Measurements from ENCODE around the gene C10orf67.

C10orf67 gene

DNA sequence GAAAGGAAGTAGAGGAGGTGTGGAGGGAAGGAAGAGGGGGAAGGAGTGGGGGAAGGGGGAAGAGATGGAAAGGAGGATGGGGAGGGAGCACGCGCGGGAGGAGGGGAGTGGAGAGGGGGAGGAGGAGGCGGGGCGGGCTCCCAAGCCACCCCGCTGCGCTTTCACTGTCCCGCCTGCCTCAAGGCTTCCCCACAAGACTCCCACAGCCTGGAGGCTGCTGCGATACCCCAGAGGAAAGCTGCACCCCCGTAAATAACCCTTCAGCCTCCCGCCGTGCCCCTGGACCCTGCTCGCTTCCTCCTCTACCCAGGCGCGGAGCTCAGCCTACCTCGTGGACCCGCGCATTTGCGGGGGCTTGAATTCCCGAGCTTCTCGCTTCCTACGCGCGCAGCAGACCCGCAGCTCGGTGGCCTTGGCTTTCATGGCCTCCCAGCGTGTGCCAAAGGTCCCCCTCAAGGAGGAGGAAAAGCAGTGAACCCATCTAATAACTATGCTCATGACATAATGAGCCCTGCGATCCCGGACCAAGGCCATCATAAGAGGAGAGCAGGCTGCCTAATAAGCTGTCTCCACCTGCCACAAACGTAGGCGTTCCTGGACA, at the start of gene C10orf67:
Gene C10orf67, minus strand, starts transcription at position 557 of the 601 bp plus-strand sequence. Its CDS starts 23 bp downstream, at position 534.
- TF ChIP-seq TAF1 (IDR thresholded peaks at IDR 0.05; ENCODE audit: low read depth) (no peak), ZBTB7A (IDR thresholded peaks at IDR 0.05; ENCODE audit: low read depth) (no peak), CREB1 (IDR thresholded peaks at IDR 0.05; ENCODE audit: low read depth) (no peak), NFIC (IDR thresholded peaks at IDR 0.05) (no peak)
- TF ChIP-seq, protein P1, sequence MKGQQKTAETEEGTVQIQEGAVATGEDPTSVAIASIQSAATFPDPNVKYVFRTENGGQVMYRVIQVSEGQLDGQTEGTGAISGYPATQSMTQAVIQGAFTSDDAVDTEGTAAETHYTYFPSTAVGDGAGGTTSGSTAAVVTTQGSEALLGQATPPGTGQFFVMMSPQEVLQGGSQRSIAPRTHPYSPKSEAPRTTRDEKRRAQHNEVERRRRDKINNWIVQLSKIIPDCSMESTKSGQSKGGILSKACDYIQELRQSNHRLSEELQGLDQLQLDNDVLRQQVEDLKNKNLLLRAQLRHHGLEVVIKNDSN (IDR thresholded peaks at IDR 0.05) = no peak

DNA sequence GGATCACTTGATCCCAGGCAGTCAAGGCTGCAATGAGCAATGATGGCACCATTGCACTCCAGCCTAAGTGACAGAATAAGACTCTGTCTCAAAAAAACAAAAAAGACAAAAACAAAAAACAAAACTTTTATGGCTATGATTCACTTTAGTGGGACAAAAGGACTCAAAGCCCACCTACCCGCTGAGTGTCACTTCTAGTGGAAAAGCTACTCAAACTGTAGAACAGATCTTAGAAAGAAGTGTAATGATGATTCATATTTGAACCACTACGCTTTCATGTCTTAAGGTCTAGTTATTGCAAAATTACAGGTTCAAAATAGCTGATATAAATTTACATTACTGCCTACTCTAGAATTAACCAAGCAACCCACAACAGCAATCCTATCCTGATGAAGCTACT, 47.2 kb upstream of the C10orf67 start:
- no peak for TF ChIP-seq ZBTB7A (IDR thresholded peaks at IDR 0.05; ENCODE audit: low read depth)
- TF ChIP-seq, protein P1 (IDR thresholded peaks at IDR 0.05) = no peak
- TF ChIP-seq NFIC (IDR thresholded peaks at IDR 0.05) = no peak
- no peak for TF ChIP-seq TEAD4 (IDR thresholded peaks at IDR 0.05)
- TF ChIP-seq TAF1 (IDR thresholded peaks at IDR 0.05; ENCODE audit: low read depth) = no peak
- TF ChIP-seq EP300 (IDR thresholded peaks at IDR 0.05; ENCODE audit: borderline replicate concordance) = no peak
- no peak for TF ChIP-seq FOXM1 (IDR thresholded peaks at IDR 0.05; ENCODE audit: borderline replicate concordance, low read depth)
- no peak for TF ChIP-seq EGR1 (IDR thresholded peaks at IDR 0.05)

DNA sequence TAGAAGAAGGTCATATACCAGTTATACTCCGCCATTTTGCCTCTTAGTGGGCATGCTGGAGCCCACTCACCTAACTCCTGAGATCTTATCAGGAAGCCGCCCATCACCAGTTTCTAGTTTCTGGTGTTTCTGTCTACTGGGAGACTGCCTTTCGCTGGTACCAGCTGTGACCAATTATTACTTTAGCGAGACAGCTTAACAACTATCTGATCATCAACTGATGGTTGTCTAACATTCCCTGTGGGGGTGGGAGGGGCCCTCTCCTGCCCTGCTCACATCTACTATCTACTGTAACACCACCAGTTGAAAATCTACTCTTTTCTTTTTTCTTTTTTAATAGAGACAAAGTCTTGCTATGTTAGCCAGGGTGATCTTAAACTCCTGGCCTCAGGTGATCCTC, 46.2 kb upstream of the C10orf67 start:
- no peak for TF ChIP-seq CEBPB (IDR thresholded peaks at IDR 0.05)
- TF ChIP-seq EGR1 (IDR thresholded peaks at IDR 0.05) = no peak
- no peak for TF ChIP-seq RAD21 (IDR thresholded peaks at IDR 0.05; ENCODE audit: low read depth)
- no peak for TF ChIP-seq TAF1 (IDR thresholded peaks at IDR 0.05; ENCODE audit: low read depth)
- TF ChIP-seq YY1 (IDR thresholded peaks at IDR 0.05; ENCODE audit: low read depth) = no peak
- TF ChIP-seq, protein P2, sequence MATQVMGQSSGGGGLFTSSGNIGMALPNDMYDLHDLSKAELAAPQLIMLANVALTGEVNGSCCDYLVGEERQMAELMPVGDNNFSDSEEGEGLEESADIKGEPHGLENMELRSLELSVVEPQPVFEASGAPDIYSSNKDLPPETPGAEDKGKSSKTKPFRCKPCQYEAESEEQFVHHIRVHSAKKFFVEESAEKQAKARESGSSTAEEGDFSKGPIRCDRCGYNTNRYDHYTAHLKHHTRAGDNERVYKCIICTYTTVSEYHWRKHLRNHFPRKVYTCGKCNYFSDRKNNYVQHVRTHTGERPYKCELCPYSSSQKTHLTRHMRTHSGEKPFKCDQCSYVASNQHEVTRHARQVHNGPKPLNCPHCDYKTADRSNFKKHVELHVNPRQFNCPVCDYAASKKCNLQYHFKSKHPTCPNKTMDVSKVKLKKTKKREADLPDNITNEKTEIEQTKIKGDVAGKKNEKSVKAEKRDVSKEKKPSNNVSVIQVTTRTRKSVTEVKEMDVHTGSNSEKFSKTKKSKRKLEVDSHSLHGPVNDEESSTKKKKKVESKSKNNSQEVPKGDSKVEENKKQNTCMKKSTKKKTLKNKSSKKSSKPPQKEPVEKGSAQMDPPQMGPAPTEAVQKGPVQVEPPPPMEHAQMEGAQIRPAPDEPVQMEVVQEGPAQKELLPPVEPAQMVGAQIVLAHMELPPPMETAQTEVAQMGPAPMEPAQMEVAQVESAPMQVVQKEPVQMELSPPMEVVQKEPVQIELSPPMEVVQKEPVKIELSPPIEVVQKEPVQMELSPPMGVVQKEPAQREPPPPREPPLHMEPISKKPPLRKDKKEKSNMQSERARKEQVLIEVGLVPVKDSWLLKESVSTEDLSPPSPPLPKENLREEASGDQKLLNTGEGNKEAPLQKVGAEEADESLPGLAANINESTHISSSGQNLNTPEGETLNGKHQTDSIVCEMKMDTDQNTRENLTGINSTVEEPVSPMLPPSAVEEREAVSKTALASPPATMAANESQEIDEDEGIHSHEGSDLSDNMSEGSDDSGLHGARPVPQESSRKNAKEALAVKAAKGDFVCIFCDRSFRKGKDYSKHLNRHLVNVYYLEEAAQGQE (IDR thresholded peaks at IDR 0.05; ENCODE audit: low read depth) = no peak
- no peak for TF ChIP-seq FOXM1 (IDR thresholded peaks at IDR 0.05; ENCODE audit: borderline replicate concordance, low read depth)
- TF ChIP-seq ZBTB7A (IDR thresholded peaks at IDR 0.05; ENCODE audit: low read depth) = no peak
- TF ChIP-seq EP300 (IDR thresholded peaks at IDR 0.05; ENCODE audit: borderline replicate concordance) = no peak
- TF ChIP-seq NFIC (IDR thresholded peaks at IDR 0.05) = no peak
- TF ChIP-seq TEAD4 (IDR thresholded peaks at IDR 0.05) = no peak
- no peak for TF ChIP-seq TCF12 (IDR thresholded peaks at IDR 0.05; ENCODE audit: low read depth)

DNA sequence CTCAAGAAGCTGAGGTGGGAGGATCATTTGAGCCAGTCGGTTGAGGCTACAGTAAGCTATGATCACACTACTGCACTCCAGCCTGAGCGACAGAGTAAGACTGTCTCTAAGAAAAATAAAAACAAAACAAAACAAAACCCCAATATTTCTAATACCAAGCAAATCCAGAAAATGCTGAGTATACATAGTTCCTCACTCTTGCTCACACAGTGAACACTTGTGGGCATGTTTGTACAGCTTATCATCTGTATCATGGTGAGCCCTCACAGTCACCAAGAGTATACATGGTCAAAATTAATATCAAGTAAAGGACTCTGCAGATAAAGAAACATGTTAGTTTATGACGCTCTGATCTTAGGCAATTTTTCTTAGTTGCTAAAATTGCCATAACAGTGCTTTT, 41.5 kb upstream of the C10orf67 start:
- TF ChIP-seq, protein P2 (IDR thresholded peaks at IDR 0.05; ENCODE audit: low read depth) = no peak
- TF ChIP-seq TCF12 (IDR thresholded peaks at IDR 0.05; ENCODE audit: low read depth) (no peak), CEBPB (IDR thresholded peaks at IDR 0.05) (no peak), TAF1 (IDR thresholded peaks at IDR 0.05; ENCODE audit: low read depth) (no peak), CREB1 (IDR thresholded peaks at IDR 0.05; ENCODE audit: low read depth) (no peak), TEAD4 (IDR thresholded peaks at IDR 0.05) (no peak), YY1 (IDR thresholded peaks at IDR 0.05; ENCODE audit: low read depth) (no peak), FOXM1 (IDR thresholded peaks at IDR 0.05; ENCODE audit: borderline replicate concordance, low read depth) (no peak), EGR1 (IDR thresholded peaks at IDR 0.05) (no peak), EP300 (IDR thresholded peaks at IDR 0.05; ENCODE audit: borderline replicate concordance) (no peak), ZBTB7A (IDR thresholded peaks at IDR 0.05; ENCODE audit: low read depth) (no peak), RAD21 (IDR thresholded peaks at IDR 0.05; ENCODE audit: low read depth) (no peak), NFIC (IDR thresholded peaks at IDR 0.05) (no peak)
- TF ChIP-seq, protein P3, sequence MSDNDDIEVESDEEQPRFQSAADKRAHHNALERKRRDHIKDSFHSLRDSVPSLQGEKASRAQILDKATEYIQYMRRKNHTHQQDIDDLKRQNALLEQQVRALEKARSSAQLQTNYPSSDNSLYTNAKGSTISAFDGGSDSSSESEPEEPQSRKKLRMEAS (IDR thresholded peaks at IDR 0.05) = no peak
- TF ChIP-seq, protein P1 (IDR thresholded peaks at IDR 0.05) = no peak

DNA sequence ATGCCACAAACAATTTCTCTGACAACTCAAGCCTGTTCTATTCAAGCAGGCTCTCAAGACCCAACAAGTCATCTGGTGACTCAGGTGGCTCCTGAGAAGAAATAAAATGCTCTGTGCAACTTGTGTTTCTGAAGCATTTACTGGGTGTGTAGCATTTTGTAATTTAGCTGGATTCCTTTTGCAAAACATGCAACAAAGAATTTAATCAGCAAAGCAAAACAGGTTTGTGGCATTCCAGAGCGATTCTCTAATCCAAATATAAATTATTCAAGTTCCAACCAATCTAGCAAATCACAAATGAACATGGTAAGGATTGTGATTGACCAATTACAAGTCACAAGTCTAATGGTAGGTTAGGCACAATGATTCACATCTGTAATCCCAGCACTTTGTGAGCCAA, 39.8 kb upstream of the C10orf67 start:
- TF ChIP-seq EP300 (IDR thresholded peaks at IDR 0.05; ENCODE audit: borderline replicate concordance) (no peak), TAF1 (IDR thresholded peaks at IDR 0.05; ENCODE audit: low read depth) (no peak), ZBTB7A (IDR thresholded peaks at IDR 0.05; ENCODE audit: low read depth) (no peak), CEBPB (IDR thresholded peaks at IDR 0.05) (no peak)
- TF ChIP-seq, protein P3 (IDR thresholded peaks at IDR 0.05) = no peak

Measured in Ishikawa (cell line).